CD1c-positive myeloid dendritic cell (primary cell): ENCODE measurements around the gene GPRIN3.
"Not testable (repeated sequence)": the region's sequence is repeated elsewhere in the genome, so short reads cannot be mapped to it uniquely, and the experiment has no call there.

Source experiments
- DNase-seq: peaks from one replicate; pipeline ENCODE4 v3.0.0-alpha.2; 2016; ENCODE audit errors: extremely low spot score

Gene GPRIN3

GRCh38 chr4:89312066-89312465, 4.5 kb upstream of the GPRIN3 start:
- DNase-seq, result no peak

GRCh38 chr4:89311433-89311832, 3.8 kb upstream of the GPRIN3 start:
- no peak for DNase-seq

- not testable (repeated sequence) for DNase-seq
These were observed 1.6 kb upstream of the GPRIN3 start for GRCh38 chr4:89309154-89309553.

GRCh38 chr4:89308161-89308500, 531 bp upstream of the GPRIN3 start:
- peak; percentile 53 for DNase-seq

GRCh38 chr4:89307178-89307445, 488 bp downstream of the GPRIN3 start:
- no peak for DNase-seq

GRCh38 chr4:89306486-89307177, 968 bp downstream of the GPRIN3 start:
- no peak for DNase-seq

- peak; percentile 74 for DNase-seq
These were observed 1.7 kb downstream of the GPRIN3 start for GRCh38 chr4:89305712-89306437.

- DNase-seq, result no peak
These were observed 2.6 kb downstream of the GPRIN3 start for GRCh38 chr4:89305028-89305427.

- peak; percentile 47 for DNase-seq
These were observed 3.7 kb downstream of the GPRIN3 start for GRCh38 chr4:89303814-89304388.

GRCh38 chr4:89303177-89303576, 4.4 kb downstream of the GPRIN3 start:
- peak; percentile 61 for DNase-seq

GRCh38 chr4:89301902-89302301, 5.7 kb downstream of the GPRIN3 start:
- no peak for DNase-seq

GRCh38 chr4:89301003-89301402, 6.6 kb downstream of the GPRIN3 start:
- peak; percentile 29 for DNase-seq

GRCh38 chr4:89300499-89300898, 7.1 kb downstream of the GPRIN3 start:
- DNase-seq, result no peak

- no peak for DNase-seq
These were observed 7.5 kb downstream of the GPRIN3 start for GRCh38 chr4:89300060-89300459.

GRCh38 chr4:89299153-89299791, 8.3 kb downstream of the GPRIN3 start:
- DNase-seq, result peak; percentile 17

GRCh38 chr4:89298788-89299152, 8.8 kb downstream of the GPRIN3 start:
- peak; percentile 38 for DNase-seq

GRCh38 chr4:89298155-89298554, 9.4 kb downstream of the GPRIN3 start:
- peak; percentile 61 for DNase-seq

- peak; percentile 57 for DNase-seq
These were observed 10.7 kb downstream of the GPRIN3 start for GRCh38 chr4:89296896-89297295.

- DNase-seq, result no peak
These were observed 11.2 kb downstream of the GPRIN3 start for GRCh38 chr4:89296399-89296798.

GRCh38 chr4:89295415-89295927, 12.1 kb downstream of the GPRIN3 start:
- no peak for DNase-seq

- peak; percentile 64 for DNase-seq
These were observed 12.9 kb downstream of the GPRIN3 start for GRCh38 chr4:89294573-89295269.

GRCh38 chr4:89293299-89293698, 14.3 kb downstream of the GPRIN3 start:
- no peak for DNase-seq
